Esophagus (tissue), 2 donors: ENCODE results near the gene TMEM213. TPM values are rescaled to one million over a fixed set of nuclear protein-coding genes. Genes with fewer than 3 reads are reported as not detected.

ENCODE experiments used
- H3K27ac ChIP-seq, 2 donors: one replicate each; pipeline ENCODE4 v1.5.1; 2013; ENCODE audit warnings: low read depth in 2 of 2, mild to moderate bottlenecking in 2 of 2, inconsistent platforms in 1 of 2, low read length in 1 of 2, moderate library complexity in 1 of 2
- H3K27me3 ChIP-seq, 2 donors: one replicate each; pipeline ENCODE4 v1.6.1; 2013; ENCODE audit warnings: low read length in 2 of 2, control low read depth in 1 of 2, mild to moderate bottlenecking in 1 of 2; ENCODE audit not compliant: insufficient read depth in 2 of 2, control insufficient read depth in 1 of 2
- H3K36me3 ChIP-seq, 2 donors: one replicate each; pipeline ENCODE4 v1.6.1; 2013; ENCODE audit warnings: low read length in 1 of 2; ENCODE audit not compliant: control insufficient read depth in 2 of 2, insufficient read depth in 2 of 2
- H3K4me1 ChIP-seq, 2 donors: one replicate each; pipeline ENCODE4 v1.6.1; 2013; ENCODE audit warnings: low read length in 1 of 2; ENCODE audit not compliant: control insufficient read depth in 2 of 2, insufficient read depth in 2 of 2
- H3K4me3 ChIP-seq, 2 donors: one replicate each; pipeline ENCODE4 v1.5.1; 2013; ENCODE audit warnings: low read length in 2 of 2, mild to moderate bottlenecking in 2 of 2, low read depth in 1 of 2, moderate library complexity in 1 of 2
- H3K9me3 ChIP-seq, 2 donors: one replicate each; pipeline ENCODE4 v1.6.1; 2013; ENCODE audit warnings: mild to moderate bottlenecking in 2 of 2, low read depth in 1 of 2, low read length in 1 of 2, moderate library complexity in 1 of 2; ENCODE audit not compliant: control insufficient read depth in 2 of 2, insufficient read depth in 1 of 2
- WGBS, 2 donors: extraction: QIAGEN DNeasy Blood & Tissue Kit; methylation state at CpG; one replicate each; pipeline ENCODE4 v1.1.7; 2013; 5-methylcytosine and 5-hydroxymethylcytosine counted together
- polyA plus RNA-seq, 2 donors: library from polyadenylated mRNA; stranded (reverse); fragments of 200-250 nt; gene quantifications; one replicate each; pipeline ENCODE4 v1.2.3, GENCODE V29; 2013
- donor health status: healthy with polysubstance abuse.
- donor health status: Bipolar disorder and iron deficiency.

Gene TMEM213
- polyA plus RNA-seq = not detected

GRCh38 chr7:138797715-138798320 lies at the start of gene TMEM213, which contains the start of gene ATP6V0A4:
Gene TMEM213 (plus strand): TSS chr7:138797994. CDS start chr7:138798105, 111 bp downstream.
Gene ATP6V0A4 (minus strand): TSS chr7:138798196. CDS start chr7:138771247, 26,949 bp downstream.
- Histone ChIP-seq H3K4me3 (no peak within 1 kb of the TSS), H3K27me3 (no peaks in the 10 kb centered on the region), H3K4me1 (no peaks in the 10 kb centered on the region), H3K27ac (no peak within 1 kb of the TSS), H3K9me3 (peaks cover 0 to 5% of the 10 kb centered on the region in 2 donors), H3K36me3 (no peaks in the 10 kb centered on the region)
- 21 to 27% methylated on average over 14 of the region's 14 CpGs for WGBS, 2 donors

- Histone ChIP-seq H3K4me1 (peaks cover 0 to 2% of the 10 kb centered on the region in 2 donors), H3K9me3 (no peaks in the 10 kb centered on the region), H3K27me3 (no peaks in the 10 kb centered on the region), H3K36me3 (no peaks in the 10 kb centered on the region), H3K4me3 (no peak overlapping the region), H3K27ac (no peak overlapping the region)
- WGBS, 2 donors = 82 to 86% methylated on average over 6 of the region's 6 CpGs
Measured at GRCh38 chr7:138748666-138749065, 49.1 kb upstream of the TMEM213 start.

GRCh38 chr7:138749960-138750359 lies 47.8 kb upstream of the TMEM213 start:
- no peaks in the 10 kb centered on the region for H3K9me3 ChIP-seq
- H3K36me3 ChIP-seq = no peaks in the 10 kb centered on the region
- H3K27ac ChIP-seq = no peak overlapping the region
- no peak overlapping the region for H3K4me3 ChIP-seq
- H3K27me3 ChIP-seq = no peaks in the 10 kb centered on the region
- H3K4me1 ChIP-seq = peaks cover 0 to 2% of the 10 kb centered on the region in 2 donors
- WGBS, 2 donors = 40 to 56% methylated on average over 3 of the region's 3 CpGs

- Histone ChIP-seq H3K27me3 (no peaks in the 10 kb centered on the region), H3K27ac (no peak overlapping the region), H3K9me3 (no peaks in the 10 kb centered on the region), H3K36me3 (no peaks in the 10 kb centered on the region), H3K4me1 (peaks cover 2 to 3% of the 10 kb centered on the region in 2 donors), H3K4me3 (no peak overlapping the region)
- 91 to 94% methylated on average over 15 of the region's 15 CpGs for WGBS, 2 donors
Measured at GRCh38 chr7:138750473-138750872, 47.3 kb upstream of the TMEM213 start.

- Histone ChIP-seq H3K27me3 (no peaks in the 10 kb centered on the region), H3K4me1 (peaks cover 2 to 3% of the 10 kb centered on the region in 2 donors), H3K4me3 (no peak overlapping the region), H3K36me3 (no peaks in the 10 kb centered on the region), H3K9me3 (no peaks in the 10 kb centered on the region), H3K27ac (no peak overlapping the region)
- WGBS, 2 donors = 76 to 79% methylated on average over 18 of the region's 18 CpGs
Measured at GRCh38 chr7:138750901-138751464, 46.8 kb upstream of the TMEM213 start.

GRCh38 chr7:138752518-138753149 lies 45.2 kb upstream of the TMEM213 start:
- Histone ChIP-seq H3K4me3 (no peak overlapping the region), H3K36me3 (no peaks in the 10 kb centered on the region), H3K27me3 (no peaks in the 10 kb centered on the region), H3K4me1 (peaks cover 2 to 3% of the 10 kb centered on the region in 2 donors), H3K27ac (peak overlapping the region in 1 of 2 donors; percentile 38), H3K9me3 (no peaks in the 10 kb centered on the region)
- WGBS, 2 donors = 46 to 51% methylated on average over 12 of the region's 12 CpGs

GRCh38 chr7:138753150-138753518 lies 44.7 kb upstream of the TMEM213 start:
- no peaks in the 10 kb centered on the region for H3K27me3 ChIP-seq
- no peak overlapping the region for H3K4me3 ChIP-seq
- no peaks in the 10 kb centered on the region for H3K9me3 ChIP-seq
- H3K27ac ChIP-seq = peak overlapping the region in 1 of 2 donors; percentile 20
- WGBS, 2 donors = 79% methylated on average over 8 of the region's 8 CpGs
- peaks cover 2 to 3% of the 10 kb centered on the region in 2 donors for H3K4me1 ChIP-seq
- no peaks in the 10 kb centered on the region for H3K36me3 ChIP-seq

- 77 to 81% methylated on average over 5 of the region's 5 CpGs for WGBS, 2 donors
- H3K9me3 ChIP-seq = no peaks in the 10 kb centered on the region
- H3K27me3 ChIP-seq = no peaks in the 10 kb centered on the region
- H3K27ac ChIP-seq = no peak overlapping the region
- H3K36me3 ChIP-seq = no peaks in the 10 kb centered on the region
- H3K4me3 ChIP-seq = no peak overlapping the region
- H3K4me1 ChIP-seq = peaks cover 2 to 3% of the 10 kb centered on the region in 2 donors
Measured at GRCh38 chr7:138753610-138754009, 44.2 kb upstream of the TMEM213 start.

GRCh38 chr7:138755331-138755747 lies 42.5 kb upstream of the TMEM213 start:
- Histone ChIP-seq H3K27ac (no peak overlapping the region), H3K36me3 (no peaks in the 10 kb centered on the region), H3K4me3 (no peak overlapping the region), H3K27me3 (no peaks in the 10 kb centered on the region), H3K9me3 (peaks cover 0 to 4% of the 10 kb centered on the region in 2 donors), H3K4me1 (peaks cover 2 to 3% of the 10 kb centered on the region in 2 donors)
- WGBS, 2 donors = 77 to 80% methylated on average over 10 of the region's 10 CpGs
